Subcutaneous abdominal adipose tissue (tissue), 5 donors: Measurements from ENCODE around the gene INO80.
"Not testable (repeated sequence)": the region's sequence is repeated elsewhere in the genome, so short reads cannot be mapped to it uniquely, and the experiment has no call there.

Experiments
- H3K27ac ChIP-seq: one replicate; pipeline ENCODE4 v1.7.0; 2013; ENCODE audit warnings: low read depth, mild to moderate bottlenecking, inconsistent platforms, low read length, moderate library complexity
- H3K27me3 ChIP-seq, 5 donors: one replicate each; pipeline ENCODE4 v1.7.0; 2013; ENCODE audit warnings: low read length in 5 of 5, inconsistent platforms in 1 of 5; ENCODE audit not compliant: control insufficient read depth in 5 of 5, insufficient read depth in 4 of 5
- H3K36me3 ChIP-seq, 5 donors: one replicate each; pipeline ENCODE4 v1.7.0; 2013; ENCODE audit warnings: low read length in 5 of 5; ENCODE audit not compliant: control insufficient read depth in 5 of 5, insufficient read depth in 5 of 5
- H3K4me1 ChIP-seq, 5 donors: one replicate each; pipeline ENCODE4 v1.7.0; 2013; ENCODE audit warnings: low read length in 5 of 5, mild to moderate bottlenecking in 3 of 5, moderate library complexity in 1 of 5; ENCODE audit not compliant: control insufficient read depth in 5 of 5, insufficient read depth in 5 of 5
- H3K4me3 ChIP-seq, 5 donors: one replicate each; pipeline ENCODE4 v1.7.0; 2013; ENCODE audit warnings: low read length in 5 of 5, low read depth in 1 of 5
- H3K9ac ChIP-seq, 5 donors: one replicate each; pipeline ENCODE4 v1.7.0; 2013; ENCODE audit warnings: low read length in 5 of 5, mild to moderate bottlenecking in 4 of 5, moderate library complexity in 3 of 5
- H3K9me3 ChIP-seq, 5 donors: one replicate each; pipeline ENCODE4 v1.7.0; 2013; ENCODE audit warnings: low read length in 5 of 5; ENCODE audit not compliant: control insufficient read depth in 5 of 5
- donor health status: healthy.
- donor health status: healthy.
- donor health status: healthy.
- donor health status: healthy.
- donor health status: healthy.

The INO80 gene

GRCh38 chr15:41139112-41139511 is 23.0 kb upstream of the INO80 start:
- H3K36me3 ChIP-seq, H3K9ac ChIP-seq: not testable (repeated sequence)

GRCh38 chr15:41135580-41135979 is 19.5 kb upstream of the INO80 start:
- H3K4me1 ChIP-seq, H3K4me3 ChIP-seq, H3K36me3 ChIP-seq, H3K9ac ChIP-seq, H3K27ac ChIP-seq, H3K9me3 ChIP-seq, H3K27me3 ChIP-seq: not testable (repeated sequence)

More at GRCh38 chr15:41139112-41139511, 23.0 kb upstream of the INO80 start:
- H3K27ac ChIP-seq, H3K4me3 ChIP-seq, H3K4me1 ChIP-seq, H3K27me3 ChIP-seq, H3K9me3 ChIP-seq: not testable (repeated sequence)

- Histone ChIP-seq H3K27me3 (no peaks in the 10 kb centered on the region), H3K4me1 (no peaks in the 10 kb centered on the region), H3K9ac (no peak overlapping the region), H3K27ac (no peak overlapping the region), H3K4me3 (no peak overlapping the region), H3K9me3 (no peaks in the 10 kb centered on the region), H3K36me3 (no peaks in the 10 kb centered on the region)
Measured at GRCh38 chr15:41133454-41133853, 17.4 kb upstream of the INO80 start.

GRCh38 chr15:41132094-41132493 is 16.0 kb upstream of the INO80 start:
- H3K4me1 ChIP-seq, H3K9ac ChIP-seq, H3K27me3 ChIP-seq, H3K27ac ChIP-seq, H3K9me3 ChIP-seq, H3K4me3 ChIP-seq, H3K36me3 ChIP-seq: not testable (repeated sequence)

GRCh38 chr15:41128174-41128902 is 12.3 kb upstream of the INO80 start:
- H3K36me3 ChIP-seq: no peaks in the 10 kb centered on the region
- no peak overlapping the region for H3K4me3 ChIP-seq
- H3K9ac ChIP-seq: no peak overlapping the region
- peaks cover 0 to 5% (median 2%) of the 10 kb centered on the region in 5 donors for H3K27me3 ChIP-seq
- no peak overlapping the region for H3K27ac ChIP-seq
- no peaks in the 10 kb centered on the region for H3K9me3 ChIP-seq
- no peaks in the 10 kb centered on the region for H3K4me1 ChIP-seq

GRCh38 chr15:41125931-41126642 is 10.0 kb upstream of the INO80 start:
- Histone ChIP-seq H3K36me3 (no peaks in the 10 kb centered on the region), H3K9ac (no peak overlapping the region), H3K27me3 (peaks cover 0 to 8% (median 2%) of the 10 kb centered on the region in 5 donors), H3K4me1 (no peaks in the 10 kb centered on the region), H3K9me3 (no peaks in the 10 kb centered on the region), H3K27ac (no peak overlapping the region), H3K4me3 (no peak overlapping the region)

- Histone ChIP-seq H3K4me3 (no peak overlapping the region), H3K9me3 (no peaks in the 10 kb centered on the region), H3K36me3 (no peaks in the 10 kb centered on the region), H3K9ac (no peak overlapping the region), H3K27me3 (peaks cover 0 to 9% (median 2%) of the 10 kb centered on the region in 5 donors), H3K4me1 (no peaks in the 10 kb centered on the region), H3K27ac (no peak overlapping the region)
Measured at GRCh38 chr15:41125063-41125669, 9.1 kb upstream of the INO80 start.

GRCh38 chr15:41124058-41124457 is 8.0 kb upstream of the INO80 start:
- H3K9me3 ChIP-seq: no peaks in the 10 kb centered on the region
- H3K27me3 ChIP-seq: peaks cover 0 to 9% (median 2%) of the 10 kb centered on the region in 5 donors
- H3K27ac ChIP-seq: no peak overlapping the region
- H3K9ac ChIP-seq: no peak overlapping the region
- H3K4me3 ChIP-seq: no peak overlapping the region
- no peaks in the 10 kb centered on the region for H3K36me3 ChIP-seq
- no peaks in the 10 kb centered on the region for H3K4me1 ChIP-seq

- no peak overlapping the region for H3K27ac ChIP-seq
- H3K36me3 ChIP-seq: no peaks in the 10 kb centered on the region
- no peak overlapping the region for H3K4me3 ChIP-seq
Measured at GRCh38 chr15:41122849-41123248, 6.8 kb upstream of the INO80 start.

GRCh38 chr15:41121951-41122350 is 5.9 kb upstream of the INO80 start:
- Histone ChIP-seq H3K27me3 (peaks cover 0 to 9% (median 2%) of the 10 kb centered on the region in 5 donors), H3K9ac (no peak overlapping the region), H3K9me3 (no peaks in the 10 kb centered on the region), H3K27ac (no peak overlapping the region), H3K4me3 (no peak overlapping the region), H3K36me3 (no peaks in the 10 kb centered on the region), H3K4me1 (peaks cover 0 to 2% (median 2%) of the 10 kb centered on the region in 5 donors)

More at GRCh38 chr15:41122849-41123248, 6.8 kb upstream of the INO80 start:
- Histone ChIP-seq H3K27me3 (peaks cover 0 to 9% (median 2%) of the 10 kb centered on the region in 5 donors), H3K9ac (no peak overlapping the region), H3K9me3 (no peaks in the 10 kb centered on the region), H3K4me1 (no peaks in the 10 kb centered on the region)
